ENCODE results near the gene LURAP1L. TPM values are rescaled to one million over a fixed set of nuclear protein-coding genes. Genes with fewer than 3 reads are reported as not detected.

LURAP1L gene
- total and polyA plus RNA-seq, 10 donors, result 5.6 to 34.0 (median 12.8) TPM

- no peak overlapping the region for H3K27ac ChIP-seq
- intact Hi-C loops (cut with DNase I; ENCODE audit: low total_unique reads), result no loop called here
- H3K4me1 ChIP-seq, result peaks cover 0 to 14% (median 0%) of the 10 kb centered on the region in 6 donors
- H3K4me3 ChIP-seq, result no peak overlapping the region
- no peaks in the 10 kb centered on the region for H3K36me3 ChIP-seq
- peaks cover 0 to 4% (median 0%) of the 10 kb centered on the region in 8 donors for H3K9me3 ChIP-seq
- no peak for DNase-seq
- H3K27me3 ChIP-seq (replicated peaks in 1 of 7), result no peaks in the 10 kb centered on the region
- 51 to 80% (median 56%) methylated on average over 1 of the region's 1 CpG for WGBS, 5 donors
- no peak for TF ChIP-seq POLR2A (IDR thresholded peaks at IDR 0.05)
- TF ChIP-seq, protein P1, sequence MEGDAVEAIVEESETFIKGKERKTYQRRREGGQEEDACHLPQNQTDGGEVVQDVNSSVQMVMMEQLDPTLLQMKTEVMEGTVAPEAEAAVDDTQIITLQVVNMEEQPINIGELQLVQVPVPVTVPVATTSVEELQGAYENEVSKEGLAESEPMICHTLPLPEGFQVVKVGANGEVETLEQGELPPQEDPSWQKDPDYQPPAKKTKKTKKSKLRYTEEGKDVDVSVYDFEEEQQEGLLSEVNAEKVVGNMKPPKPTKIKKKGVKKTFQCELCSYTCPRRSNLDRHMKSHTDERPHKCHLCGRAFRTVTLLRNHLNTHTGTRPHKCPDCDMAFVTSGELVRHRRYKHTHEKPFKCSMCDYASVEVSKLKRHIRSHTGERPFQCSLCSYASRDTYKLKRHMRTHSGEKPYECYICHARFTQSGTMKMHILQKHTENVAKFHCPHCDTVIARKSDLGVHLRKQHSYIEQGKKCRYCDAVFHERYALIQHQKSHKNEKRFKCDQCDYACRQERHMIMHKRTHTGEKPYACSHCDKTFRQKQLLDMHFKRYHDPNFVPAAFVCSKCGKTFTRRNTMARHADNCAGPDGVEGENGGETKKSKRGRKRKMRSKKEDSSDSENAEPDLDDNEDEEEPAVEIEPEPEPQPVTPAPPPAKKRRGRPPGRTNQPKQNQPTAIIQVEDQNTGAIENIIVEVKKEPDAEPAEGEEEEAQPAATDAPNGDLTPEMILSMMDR (IDR thresholded peaks at IDR 0.05 in 8 of 11, conservative IDR thresholded peaks at IDR 0.05 in 3 of 11), result no peak
- TF ChIP-seq POLR2AphosphoS5 (IDR thresholded peaks at IDR 0.05), result no peak
Measured at GRCh38 chr9:12812710-12813109, 37.9 kb downstream of the LURAP1L start.

- no peak overlapping the region for H3K4me3 ChIP-seq
- H3K27ac ChIP-seq, result peak overlapping the region in 4 of 8 donors; percentile 42 to 63 (median 54)
- DNase-seq, result no peak
- H3K4me1 ChIP-seq, result peaks cover 0 to 14% (median under 1%) of the 10 kb centered on the region in 6 donors
- TF ChIP-seq POLR2A (IDR thresholded peaks at IDR 0.05) (no peak), POLR2AphosphoS5 (IDR thresholded peaks at IDR 0.05) (no peak)
- TF ChIP-seq, protein P1 (IDR thresholded peaks at IDR 0.05 in 8 of 11, conservative IDR thresholded peaks at IDR 0.05 in 3 of 11), result no peak
- H3K36me3 ChIP-seq, result no peaks in the 10 kb centered on the region
- no peaks in the 10 kb centered on the region for H3K27me3 ChIP-seq (replicated peaks in 1 of 7)
- 77 to 89% (median 86%) methylated on average over 1 of the region's 1 CpG for WGBS, 5 donors
- intact Hi-C loops (cut with DNase I; ENCODE audit: low total_unique reads), result no loop called here
- H3K9me3 ChIP-seq, result peaks cover 0 to 4% (median 0%) of the 10 kb centered on the region in 8 donors
Measured at GRCh38 chr9:12813533-12813932, 38.7 kb downstream of the LURAP1L start.

GRCh38 chr9:12813960-12814876, 39.4 kb downstream of the LURAP1L start:
- Histone ChIP-seq H3K4me1 (peaks cover 0 to 14% (median 2%) of the 10 kb centered on the region in 6 donors), H3K27me3 (replicated peaks in 1 of 7) (no peaks in the 10 kb centered on the region), H3K36me3 (no peaks in the 10 kb centered on the region), H3K9me3 (no peaks in the 10 kb centered on the region), H3K4me3 (no peak overlapping the region), H3K27ac (peak overlapping the region in 7 of 8 donors; percentile 30 to 63 (median 46))
- intact Hi-C loops (cut with DNase I; ENCODE audit: low total_unique reads), result no loop called here
- WGBS, 5 donors, result 51 to 73% (median 56%) methylated on average over 6 of the region's 6 CpGs
- DNase-seq, result no peak
- TF ChIP-seq, protein P1 (IDR thresholded peaks at IDR 0.05 in 8 of 11, conservative IDR thresholded peaks at IDR 0.05 in 3 of 11), result peak in 3 of 11 experiments; percentile 14 to 30 (median 26)
- no peak for TF ChIP-seq POLR2A (IDR thresholded peaks at IDR 0.05)
- no peak for TF ChIP-seq POLR2AphosphoS5 (IDR thresholded peaks at IDR 0.05)

DNA sequence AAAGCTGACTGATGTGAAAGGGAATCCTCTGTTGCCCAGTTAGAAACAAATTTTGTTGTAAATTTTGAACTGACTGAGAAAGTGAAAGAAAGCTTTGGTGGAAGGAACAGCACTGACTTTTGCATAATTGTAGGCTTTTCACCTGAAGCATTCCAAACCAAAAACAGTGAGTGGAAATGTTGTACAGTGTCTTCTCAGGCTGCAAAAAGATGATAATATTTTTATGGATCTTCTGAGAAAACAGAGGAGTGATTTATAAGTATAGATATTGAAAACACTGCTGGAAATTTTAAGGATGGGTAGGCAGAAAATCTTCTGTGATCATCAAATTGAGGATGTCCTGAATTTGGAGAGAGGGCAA, 40.0 kb downstream of the LURAP1L start:
- peaks cover 0 to 14% (median 2%) of the 10 kb centered on the region in 6 donors for H3K4me1 ChIP-seq
- intact Hi-C loops (cut with DNase I; ENCODE audit: low total_unique reads), result no loop called here

More for the DNA sequence above, 40.0 kb downstream of the LURAP1L start:
- H3K4me3 ChIP-seq, result no peak overlapping the region
- H3K36me3 ChIP-seq, result no peaks in the 10 kb centered on the region
- H3K9me3 ChIP-seq, result no peaks in the 10 kb centered on the region
- no peak for TF ChIP-seq POLR2AphosphoS5 (IDR thresholded peaks at IDR 0.05)
- no peak for TF ChIP-seq POLR2A (IDR thresholded peaks at IDR 0.05)
- TF ChIP-seq, protein P1 (IDR thresholded peaks at IDR 0.05 in 8 of 11, conservative IDR thresholded peaks at IDR 0.05 in 3 of 11), result no peak
- H3K27ac ChIP-seq, result peak overlapping the region in 6 of 8 donors; percentile 37 to 63 (median 49)
- DNase-seq, result no peak
- no peaks in the 10 kb centered on the region for H3K27me3 ChIP-seq (replicated peaks in 1 of 7)
